ENCODE results near the gene MTHFD1L. TPM values are rescaled to one million over a fixed set of nuclear protein-coding genes. Genes with fewer than 3 reads are reported as not detected.

Gene MTHFD1L
- total and polyA plus RNA-seq, 2 of the 8 experiments (the other 6 are each of a cell fraction or from before 2014, with no cell fraction given) = 29.2 to 105 TPM

DNA sequence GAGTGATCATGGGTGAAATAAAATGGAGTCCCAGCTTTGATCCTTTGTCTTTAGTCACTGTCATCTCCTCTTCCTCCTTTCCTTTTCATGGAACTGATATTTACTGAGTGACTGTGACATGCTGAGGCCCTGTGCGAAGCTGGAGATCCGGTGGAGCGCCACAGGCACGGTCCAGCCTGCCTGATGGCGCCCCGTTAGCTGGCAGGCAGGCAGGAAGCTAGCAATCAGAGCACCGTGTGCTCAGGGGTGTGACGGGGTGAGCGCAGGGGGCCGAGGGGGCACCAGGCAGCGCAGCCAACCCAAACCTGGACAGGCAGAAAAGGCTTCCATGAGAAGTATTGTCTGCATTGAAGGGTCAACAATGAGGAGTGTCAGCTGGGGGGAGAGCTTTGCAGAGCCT, 274.0 kb downstream of the MTHFD1L start:
- H3K36me3 ChIP-seq (ENCODE audit: control insufficient read depth in 2 of 4, insufficient read depth in 4 of 4, low read length in 3 of 4) = no peaks in the 10 kb centered on the region
- H3K4me3 ChIP-seq (ENCODE audit: extremely low read depth in 1 of 4, insufficient read depth in 2 of 4, low read depth in 3 of 4, low read length in 4 of 4) = no peak overlapping the region
- H3K27me3 ChIP-seq (replicated peaks in 1 of 4; ENCODE audit: control insufficient read depth in 3 of 4, extremely low read depth in 1 of 4, insufficient read depth in 3 of 4, low read length in 3 of 4) = no peaks in the 10 kb centered on the region
- H2BK120ac ChIP-seq (replicated peaks; ENCODE audit: low read depth, low read length) = no peak overlapping the region
- no peak overlapping the region for H3K27ac ChIP-seq (ENCODE audit: low read depth, low read length)
- no peak overlapping the region for H3K14ac ChIP-seq (ENCODE audit: insufficient read length)
- no peak for DNase-seq (ENCODE audit: low read depth in 1 of 2, low spot score in 2 of 2)
- no peak overlapping the region for H2BK20ac ChIP-seq (ENCODE audit: low read length)
- H2AK5ac ChIP-seq (ENCODE audit: low read depth, low read length) = no peak overlapping the region
- no peak overlapping the region for H2BK5ac ChIP-seq (ENCODE audit: low read depth, low read length)
- H3K9me3 ChIP-seq (ENCODE audit: insufficient read depth in 2 of 2, low read depth in 1 of 2, low read length in 1 of 2) = peaks cover 0 to 2% of the 10 kb centered on the region in 2 experiments; a peak in 2 of 4 replicates
- H2AFZ ChIP-seq (ENCODE audit: low read length) = no peak overlapping the region
- no peak overlapping the region for H3K4me2 ChIP-seq (ENCODE audit: insufficient read depth in 1 of 2, low read depth in 2 of 2, low read length in 2 of 2)
- H2BK15ac ChIP-seq (ENCODE audit: low read length) = no peak overlapping the region
- no peak overlapping the region for H3K23ac ChIP-seq (ENCODE audit: insufficient read length)
- no peak overlapping the region for H4K8ac ChIP-seq (ENCODE audit: extremely low read depth, insufficient read depth, low read length)
- no peak overlapping the region for H4K91ac ChIP-seq (replicated peaks; ENCODE audit: insufficient read length, low read length)
- TF ChIP-seq GABPA (IDR thresholded peaks at IDR 0.05; ENCODE audit: borderline replicate concordance, insufficient read depth, low read length) (no peak), PHF8 (conservative IDR thresholded peaks at IDR 0.05; ENCODE audit: low read depth, low read length) (no peak), CHD1 (IDR thresholded peaks at IDR 0.05; ENCODE audit: low read depth, low read length) (no peak), NRF1 (IDR thresholded peaks at IDR 0.05; ENCODE audit: low read depth, low read length) (no peak), ASH2L (IDR thresholded peaks at IDR 0.05; ENCODE audit: low read length) (no peak), POLR2A (IDR thresholded peaks at IDR 0.05; ENCODE audit: control extremely low read depth in 1 of 2, low read depth in 2 of 2, low read length in 2 of 2) (no peak)
- TF ChIP-seq, protein P1, sequence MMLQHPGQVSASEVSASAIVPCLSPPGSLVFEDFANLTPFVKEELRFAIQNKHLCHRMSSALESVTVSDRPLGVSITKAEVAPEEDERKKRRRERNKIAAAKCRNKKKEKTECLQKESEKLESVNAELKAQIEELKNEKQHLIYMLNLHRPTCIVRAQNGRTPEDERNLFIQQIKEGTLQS (IDR thresholded peaks at IDR 0.05; ENCODE audit: insufficient read depth, low read depth, low read length) = no peak
- TF ChIP-seq, protein P2, sequence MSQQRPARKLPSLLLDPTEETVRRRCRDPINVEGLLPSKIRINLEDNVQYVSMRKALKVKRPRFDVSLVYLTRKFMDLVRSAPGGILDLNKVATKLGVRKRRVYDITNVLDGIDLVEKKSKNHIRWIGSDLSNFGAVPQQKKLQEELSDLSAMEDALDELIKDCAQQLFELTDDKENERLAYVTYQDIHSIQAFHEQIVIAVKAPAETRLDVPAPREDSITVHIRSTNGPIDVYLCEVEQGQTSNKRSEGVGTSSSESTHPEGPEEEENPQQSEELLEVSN (IDR thresholded peaks at IDR 0.05) = no peak
- H4K20me1 ChIP-seq (replicated peaks in 1 of 2; ENCODE audit: control insufficient read depth in 1 of 2, insufficient read depth in 2 of 2, low read length in 2 of 2) = no peaks in the 10 kb centered on the region
- H3K9ac ChIP-seq (replicated peaks in 1 of 4; ENCODE audit: extremely low read depth in 1 of 4, low read depth in 3 of 4, low read length in 3 of 4) = no peak overlapping the region
- H3K79me2 ChIP-seq (ENCODE audit: control insufficient read depth in 1 of 2, insufficient read depth in 2 of 2, low read length in 2 of 2) = no peaks in the 10 kb centered on the region
- no peak overlapping the region for H3K4ac ChIP-seq (replicated peaks; ENCODE audit: insufficient read length, low read depth, low read length)
- no peaks in the 10 kb centered on the region for H3K4me1 ChIP-seq (replicated peaks in 1 of 4; ENCODE audit: control insufficient read depth in 3 of 4, insufficient read depth in 4 of 4, low read length in 3 of 4)
- ChIA-PET POLR2A (ENCODE audit: partially characterized antibody) (interaction anchor here (1.0 to 1.7 kb wide), 3 partner anchors 61 to 101 kb away, joined by 3 to 6 read pairs (median 5); partner anchors contain the start of gene AKAP12), CTCF (ENCODE audit: partially characterized antibody) (interaction anchor here (0.6 to 1.6 kb wide), 4 partner anchors 10 to 1727 kb away, joined by 3 read pairs; no protein-coding TSS in a partner anchor)
- no peak overlapping the region for H3K18ac ChIP-seq (ENCODE audit: extremely low read depth, low read length)
- no peak overlapping the region for H2BK12ac ChIP-seq (ENCODE audit: low read depth, low read length)
- no peak overlapping the region for H4K5ac ChIP-seq (ENCODE audit: insufficient read length, low read depth, low read length)
- H3K56ac ChIP-seq (replicated peaks; ENCODE audit: insufficient read length, low read depth, low read length) = no peak overlapping the region
- H3K79me1 ChIP-seq (ENCODE audit: low read depth, low read length) = no peaks in the 10 kb centered on the region
- whole genome bisulfite sequencing, 2 experiments (ENCODE audit: extremely low coverage in 1 of 2, insufficient coverage in 1 of 2, insufficient read length in 1 of 2, insufficient replicate concordance in 2 of 2, low coverage in 1 of 2, low lambda C conversion rate in 2 of 2, missing lambda C conversion rate in 1 of 2) = 84% methylated on average over 10 of the region's 11 CpGs; no CpG with 5 or more reads in 1 of the 2 experiments
- no peaks in the 10 kb centered on the region for H3K23me2 ChIP-seq (ENCODE audit: low read depth, low read length)
- no peak for FAIRE-seq

Data from H1 (cell line).